HG02642 (cell line): ENCODE data around the gene LMAN2.
"Not testable (repeated sequence)": the region's sequence is repeated elsewhere in the genome, so short reads cannot be mapped to it uniquely, and the experiment has no call there.

Source experiments
- ATAC-seq: cut with Tn5 transposase; IDR thresholded peaks from one replicate; pipeline ENCODE4 v1.9.1; 2021; ENCODE audit warnings: mild to moderate bottlenecking; ENCODE audit not compliant: unreplicated experiment, poor library complexity

The LMAN2 gene

DNA sequence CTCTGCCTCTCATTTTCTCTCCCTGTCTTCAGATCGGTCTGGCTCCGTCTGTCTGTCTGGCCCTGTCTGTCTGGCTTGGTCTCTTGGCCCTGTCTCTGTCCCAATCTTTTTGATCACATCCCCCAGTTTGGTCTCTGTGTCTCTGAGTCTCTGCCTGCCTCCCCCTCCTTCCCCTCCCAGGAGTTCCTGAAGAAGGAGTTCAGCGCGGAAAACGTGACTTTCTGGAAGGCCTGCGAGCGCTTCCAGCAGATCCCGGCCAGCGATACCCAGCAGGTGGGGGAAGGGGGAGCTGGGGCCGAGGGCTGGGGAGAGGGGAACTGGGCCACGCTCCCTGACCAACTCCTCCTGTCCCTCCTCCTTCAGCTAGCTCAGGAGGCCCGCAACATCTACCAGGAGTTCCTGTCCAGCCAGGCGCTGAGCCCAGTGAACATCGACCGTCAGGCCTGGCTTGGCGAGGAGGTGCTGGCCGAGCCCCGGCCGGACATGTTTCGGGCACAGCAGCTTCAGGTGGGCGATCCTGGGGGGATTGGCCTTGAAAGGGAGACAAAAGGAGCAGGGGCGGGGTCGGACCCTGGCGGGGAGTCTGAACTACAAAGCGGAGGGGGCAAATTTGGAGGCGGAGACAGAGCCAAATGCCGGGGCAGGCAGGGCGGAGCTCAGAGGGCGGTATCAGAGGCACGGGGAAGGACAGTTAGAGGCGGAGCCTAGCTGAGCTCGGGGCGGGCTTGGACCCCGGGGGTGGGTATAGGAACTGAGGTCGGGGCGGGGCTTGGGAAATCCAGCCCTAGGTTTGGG lies 15.3 kb upstream of the LMAN2 start:
- no peak for ATAC-seq

DNA sequence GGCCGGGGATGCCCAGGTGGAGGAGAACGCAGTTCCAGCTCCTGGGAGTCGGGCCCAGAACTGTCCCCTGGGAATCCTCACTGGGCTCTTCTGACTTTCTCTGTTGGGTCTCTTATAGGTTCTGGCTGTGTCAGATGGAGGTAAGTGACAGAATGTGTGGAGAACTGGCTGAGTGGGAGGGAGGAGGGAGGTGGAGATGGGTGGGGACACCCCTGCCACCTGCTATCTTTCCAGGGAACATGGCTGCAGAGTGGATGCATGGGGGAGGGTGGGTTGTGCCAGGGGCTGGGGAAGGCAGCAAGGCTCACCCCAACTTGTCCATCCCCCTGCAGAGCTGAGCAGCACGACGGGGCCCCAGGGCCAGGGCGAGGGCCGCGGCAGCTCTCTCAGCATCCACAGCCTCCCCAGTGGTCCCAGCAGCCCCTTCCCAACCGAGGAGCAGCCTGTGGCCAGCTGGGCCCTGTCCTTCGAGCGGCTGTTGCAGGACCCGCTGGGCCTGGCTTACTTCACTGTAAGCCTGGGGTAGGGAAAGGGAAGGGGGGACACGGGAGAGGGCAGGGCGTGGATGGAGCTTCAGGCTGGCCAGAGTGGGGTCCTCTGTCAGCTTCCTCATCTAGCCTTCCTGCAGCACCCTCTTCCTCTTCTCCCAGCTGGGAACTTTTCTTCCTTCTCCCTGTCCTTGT lies 14.5 kb upstream of the LMAN2 start:
- no peak for ATAC-seq

- ATAC-seq = peak; percentile 30
Measured at GRCh38 chr5:177364159-177364962, 12.9 kb upstream of the LMAN2 start.

DNA sequence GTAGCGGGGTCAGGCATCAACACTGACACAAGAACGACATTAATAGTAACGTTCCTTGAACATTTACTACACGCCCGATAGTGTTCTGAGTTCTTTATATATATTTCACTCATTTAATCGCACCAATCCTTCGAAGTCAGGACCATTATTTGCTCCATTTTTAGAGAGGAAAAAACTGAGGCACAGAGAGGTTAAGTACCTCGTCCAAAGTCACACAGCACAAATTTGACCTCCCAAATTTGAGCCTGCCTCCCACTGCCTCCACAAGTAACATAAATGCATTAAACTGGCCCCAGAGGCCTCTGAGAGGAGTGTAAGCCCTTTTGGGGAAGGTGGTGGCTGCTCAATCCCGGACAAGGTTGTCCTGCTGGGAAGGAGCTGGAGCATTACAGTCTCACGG lies 12.1 kb upstream of the LMAN2 start:
- ATAC-seq = no peak

DNA sequence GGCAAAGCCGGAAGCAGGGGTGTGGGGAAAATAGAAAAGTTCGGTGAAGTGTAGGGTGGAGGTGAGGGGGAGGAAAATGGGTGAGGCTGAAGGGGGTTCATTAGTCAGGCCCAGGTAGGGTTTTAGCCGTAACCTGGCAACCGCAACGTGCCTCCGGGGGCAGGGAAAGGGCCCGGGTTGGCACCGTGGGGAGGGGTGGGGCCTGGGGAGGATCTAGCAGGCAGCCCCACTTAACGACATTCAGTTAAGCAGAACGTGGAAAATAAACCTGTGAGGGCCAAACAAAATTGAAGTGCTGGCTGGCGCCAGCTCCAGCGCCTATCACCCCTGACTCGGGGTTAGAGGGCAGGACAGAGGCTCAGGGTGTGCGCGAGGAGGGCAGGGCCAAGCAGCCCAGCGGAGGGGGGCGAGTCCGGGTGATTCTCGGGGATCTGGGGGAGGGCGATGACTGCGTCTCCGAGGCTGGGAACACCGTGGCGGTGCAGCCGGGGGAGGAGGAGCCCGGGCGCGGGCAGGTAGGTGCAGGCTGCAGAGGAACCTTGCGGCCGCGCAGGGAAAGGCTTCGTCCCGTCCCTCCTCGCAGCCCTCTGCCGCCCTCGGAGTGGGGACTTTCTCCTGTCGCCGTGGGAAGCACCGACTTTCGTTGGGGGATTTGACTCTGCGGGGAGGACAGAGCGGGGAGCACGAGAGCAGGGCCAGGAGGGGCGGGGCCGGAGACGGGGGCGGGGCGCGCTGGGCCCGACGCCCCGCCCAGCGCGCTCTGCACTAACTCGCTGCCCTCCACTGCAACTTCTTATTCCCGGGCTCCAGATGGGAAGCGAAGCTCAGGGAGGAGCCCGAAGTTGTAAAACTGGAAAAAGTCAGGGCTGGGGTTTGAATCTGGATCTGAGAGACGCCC lies 11.4 kb upstream of the LMAN2 start:
- peak; percentile 31 for ATAC-seq

DNA sequence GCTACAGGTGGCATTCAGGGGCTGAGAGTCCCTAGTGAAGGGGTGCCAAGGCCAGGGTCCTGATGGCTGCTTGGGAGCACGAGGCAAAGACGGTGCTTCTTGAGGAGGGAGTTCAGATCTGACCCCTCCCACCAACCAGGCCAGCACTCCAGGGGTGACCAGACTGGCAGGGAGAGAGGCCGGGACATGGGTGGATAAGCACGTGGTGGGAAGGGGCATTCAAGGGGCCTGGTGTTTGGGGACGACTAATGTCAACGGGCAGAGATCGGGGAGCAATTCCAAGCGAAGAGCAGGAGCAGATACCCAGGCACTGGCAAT lies 10.8 kb upstream of the LMAN2 start:
- ATAC-seq = no peak

GRCh38 chr5:177361418-177362291 lies 10.2 kb upstream of the LMAN2 start:
- no peak for ATAC-seq

DNA sequence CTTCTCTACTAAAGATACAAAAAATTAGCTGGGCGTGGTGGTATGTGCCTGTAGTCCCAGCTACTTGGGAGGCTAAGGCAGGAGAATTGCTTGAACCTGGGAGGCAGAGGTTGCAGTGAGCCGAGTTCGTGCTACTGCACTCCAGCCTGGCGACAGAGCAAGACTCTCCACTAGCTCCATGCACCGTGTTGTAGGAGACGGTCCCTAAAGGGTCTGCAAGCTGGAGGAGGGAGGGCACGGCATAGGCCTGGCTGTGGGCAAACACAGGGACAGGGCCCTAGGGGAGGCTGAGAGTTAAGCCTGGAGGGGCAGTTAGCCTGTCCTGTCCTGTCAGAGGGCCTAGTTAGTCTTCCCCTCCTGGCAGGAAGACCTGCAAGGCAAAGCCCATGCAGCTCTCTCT lies 9.3 kb upstream of the LMAN2 start:
- ATAC-seq = not testable (repeated sequence)

DNA sequence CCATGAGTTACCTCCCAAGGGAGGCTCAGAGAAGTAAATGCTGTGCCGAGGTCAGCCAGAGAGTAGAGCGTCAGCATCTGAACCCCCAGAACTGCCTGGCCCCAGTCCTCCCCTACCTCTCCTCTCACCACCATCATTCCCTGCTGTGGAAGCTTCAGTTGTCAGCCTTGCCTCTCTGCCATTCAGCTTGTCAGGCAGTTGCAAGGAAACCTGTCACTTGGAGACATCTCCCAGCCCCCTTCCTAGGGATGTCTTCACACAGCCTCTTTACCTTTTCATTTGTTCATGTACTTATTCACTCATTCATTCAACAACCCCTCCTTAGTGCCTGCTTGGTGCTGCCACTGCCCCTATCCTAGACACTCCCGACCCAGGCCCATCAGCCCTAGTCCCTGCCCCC lies 8.4 kb upstream of the LMAN2 start:
- ATAC-seq = no peak

DNA sequence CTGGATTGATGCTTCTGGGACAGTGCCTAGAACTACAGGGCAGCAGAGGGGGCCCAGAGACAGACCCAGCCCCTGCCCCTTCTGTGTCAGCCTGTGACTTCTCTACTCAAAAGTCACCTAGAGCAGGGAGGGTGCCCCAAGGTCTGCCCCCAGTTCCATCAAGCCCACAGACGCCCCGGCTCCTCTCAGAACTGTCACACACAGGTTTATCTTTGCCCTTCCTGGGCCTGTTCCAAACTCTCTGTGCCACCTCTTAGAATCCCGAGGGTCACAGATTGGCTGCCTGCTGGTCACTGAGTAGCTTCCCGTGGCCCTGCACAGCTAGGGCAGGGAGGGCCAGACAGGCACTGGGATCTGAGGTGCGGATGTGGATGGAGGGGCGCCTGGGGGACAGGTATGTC lies 8.0 kb upstream of the LMAN2 start:
- ATAC-seq = no peak

GRCh38 chr5:177358370-177358819 lies 6.9 kb upstream of the LMAN2 start:
- ATAC-seq = peak; percentile 4

GRCh38 chr5:177357459-177358351 lies 6.2 kb upstream of the LMAN2 start, which contains the start of gene RGS14:
RGS14 (plus strand) TSS chr5:177357924; CDS start chr5:177358025, 101 bp downstream.
- ATAC-seq = peak; percentile 88

GRCh38 chr5:177357146-177357458 lies 5.6 kb upstream of the LMAN2 start:
- no peak for ATAC-seq

- no peak for ATAC-seq
Measured at GRCh38 chr5:177356746-177357145, 5.3 kb upstream of the LMAN2 start.

- ATAC-seq = no peak
Measured at GRCh38 chr5:177355868-177356168, 4.3 kb upstream of the LMAN2 start.

DNA sequence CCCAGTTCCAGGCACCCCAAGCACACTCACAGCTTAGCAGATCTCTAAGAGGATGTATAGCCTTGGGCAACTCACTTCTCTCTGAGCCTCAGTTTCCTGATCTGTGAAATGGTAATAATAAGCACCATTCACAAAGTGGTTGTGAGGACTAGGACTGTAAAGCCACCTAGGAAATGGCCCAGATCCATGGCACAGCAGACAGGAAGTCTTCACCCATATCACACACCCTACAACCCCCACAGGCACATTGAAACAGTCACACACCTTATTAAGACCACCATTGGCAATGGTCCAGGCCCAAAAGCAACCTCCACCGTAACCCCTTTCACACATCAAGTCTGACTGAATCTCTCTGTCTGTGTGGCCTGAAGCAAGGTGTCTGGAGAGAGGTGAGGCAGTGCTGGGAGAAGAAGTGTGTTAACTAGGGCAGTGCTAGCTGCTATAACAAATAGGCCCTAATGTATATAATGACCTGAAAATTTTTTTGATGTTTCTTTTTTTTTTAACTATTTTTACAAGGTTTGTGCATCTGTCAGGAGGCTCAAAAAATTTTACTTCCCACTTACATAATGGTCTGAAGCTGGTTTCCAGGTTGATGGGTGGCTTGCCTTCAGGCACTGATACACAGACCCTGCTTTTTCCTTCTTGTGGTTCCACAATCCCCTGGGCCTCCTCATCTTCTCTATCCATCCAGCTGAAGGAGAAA lies 3.8 kb upstream of the LMAN2 start:
- no peak for ATAC-seq

DNA sequence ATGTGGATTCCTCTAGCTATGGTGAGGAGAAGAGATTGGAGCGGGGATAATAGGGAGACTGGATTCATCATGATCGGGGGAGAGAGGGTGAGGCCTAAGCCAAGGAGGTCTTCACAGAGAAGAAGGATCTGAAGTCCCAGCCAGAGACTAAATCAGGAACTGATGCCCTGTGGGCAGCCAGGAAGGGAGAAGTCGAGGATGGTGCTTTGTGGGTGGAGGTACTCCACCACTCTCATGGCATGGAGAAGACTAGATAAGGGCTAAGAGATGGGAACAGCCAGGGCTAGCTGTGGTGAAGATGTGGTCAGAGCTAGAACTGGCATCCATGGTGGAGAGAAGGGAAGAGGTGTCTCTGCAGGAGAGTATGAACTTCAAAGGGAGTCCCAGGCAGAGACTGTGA lies 3.2 kb upstream of the LMAN2 start:
- no peak for ATAC-seq

DNA sequence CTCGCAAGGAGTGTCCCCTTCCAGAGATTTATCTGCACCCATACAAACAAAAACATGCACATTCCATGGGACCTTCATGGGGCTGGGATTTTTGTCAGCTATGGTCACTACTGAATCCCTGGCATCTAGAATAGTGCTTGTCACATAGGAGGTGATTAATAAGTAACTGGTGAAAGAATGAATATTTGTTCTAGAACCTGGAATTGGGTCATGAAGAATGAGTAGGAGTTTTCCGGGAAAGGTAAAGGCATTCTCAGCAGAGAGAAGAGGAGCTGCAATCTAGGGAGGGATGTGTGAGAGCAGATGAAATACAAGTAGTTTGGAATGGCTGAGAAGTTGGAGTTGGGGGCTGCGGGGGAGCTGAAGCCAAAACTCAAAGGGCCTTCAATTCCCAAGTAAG lies 2.8 kb upstream of the LMAN2 start:
- ATAC-seq = no peak
